GM20000 (cell line): Measurements from ENCODE around the gene ST6GALNAC3.
"Not testable (repeated sequence)": the region's sequence is repeated elsewhere in the genome, so short reads cannot be mapped to it uniquely, and the experiment has no call there.

ENCODE experiments used
- DNase-seq: peaks from one replicate; pipeline ENCODE4 v3.0.0; 2012; ENCODE audit warnings: low spot score
- CTCF ChIP-seq: IDR thresholded peaks from 2 replicates; pipeline ENCODE4 v1.5.1; 2012; ENCODE audit warnings: mild to moderate bottlenecking, control low read depth; ENCODE audit errors: extremely low read depth, missing control alignments

The ST6GALNAC3 gene

GRCh38 chr1:76038287-76039004 is 36.1 kb upstream of the ST6GALNAC3 start:
- TF ChIP-seq CTCF, result no peak

GRCh38 chr1:76046149-76046548 is 28.4 kb upstream of the ST6GALNAC3 start:
- no peak for TF ChIP-seq CTCF

More at GRCh38 chr1:76038287-76039004, 36.1 kb upstream of the ST6GALNAC3 start:
- DNase-seq, result no peak

GRCh38 chr1:76048219-76048618 is 26.3 kb upstream of the ST6GALNAC3 start:
- DNase-seq, result no peak
- no peak for TF ChIP-seq CTCF

More at GRCh38 chr1:76046149-76046548, 28.4 kb upstream of the ST6GALNAC3 start:
- DNase-seq, result no peak

- TF ChIP-seq CTCF, result no peak
- no peak for DNase-seq
These were observed 25.6 kb upstream of the ST6GALNAC3 start for GRCh38 chr1:76048926-76049325.

- no peak for DNase-seq
- no peak for TF ChIP-seq CTCF
These were observed 25.0 kb upstream of the ST6GALNAC3 start for GRCh38 chr1:76049498-76049897.

- DNase-seq, result not testable (repeated sequence)
These were observed 24.5 kb upstream of the ST6GALNAC3 start for GRCh38 chr1:76050073-76050472.

- no peak for TF ChIP-seq CTCF
- no peak for DNase-seq
These were observed 21.5 kb upstream of the ST6GALNAC3 start for GRCh38 chr1:76053021-76053420.

- no peak for DNase-seq
- TF ChIP-seq CTCF, result no peak
These were observed 20.2 kb upstream of the ST6GALNAC3 start for GRCh38 chr1:76054359-76054758.
